Heart right ventricle (tissue), 16 donors: Measurements from ENCODE around the gene PCDHB13. TPM values are rescaled to one million over a fixed set of nuclear protein-coding genes. Genes with fewer than 3 reads are reported as not detected.
"Not testable (repeated sequence)": the region's sequence is repeated elsewhere in the genome, so short reads cannot be mapped to it uniquely, and the experiment has no call there.

ENCODE experiments used
- ATAC-seq, 8 donors: fragments of 200-7000 bp; cut with Tn5 transposase; one replicate each; pipeline ENCODE4 v1.9.1; 2020; ENCODE audit warnings: mild to moderate bottlenecking in 8 of 8, moderate library complexity in 8 of 8, moderate number of reproducible peaks in 1 of 8
- DNase-seq, 2 donors: peaks; one replicate each; pipeline ENCODE4 v3.0.0-alpha.2; 2020
- H3K27ac ChIP-seq, 10 donors: fragments of 200-600 bp; sonication (generic) in 2 of 10; one replicate each; pipeline versions ENCODE4 v1.5.0 to v1.8.0; 2020 to 2022; ENCODE audit warnings: mild to moderate bottlenecking in 3 of 10
- H3K27me3 ChIP-seq, 7 donors: fragments of 200-600 bp; one replicate each; pipeline ENCODE4 v1.8.0; 2021 to 2022; ENCODE audit warnings: mild to moderate bottlenecking in 2 of 7
- H3K36me3 ChIP-seq, 9 donors: fragments of 200-600 bp; sonication (generic) in 1 of 9; one replicate each; pipeline versions ENCODE4 v1.5.0 to v1.8.0; 2020 to 2022; ENCODE audit warnings: mild to moderate bottlenecking in 2 of 9
- H3K4me1 ChIP-seq, 9 donors: fragments of 200-600 bp; sonication (generic) in 1 of 9; one replicate each; pipeline versions ENCODE4 v1.5.0 to v1.8.0; 2020 to 2022; ENCODE audit warnings: mild to moderate bottlenecking in 4 of 9
- H3K4me3 ChIP-seq, 10 donors: fragments of 200-600 bp; sonication (generic) in 2 of 10; one replicate each; pipeline versions ENCODE4 v1.5.0 to v1.8.0; 2020 to 2022; ENCODE audit warnings: mild to moderate bottlenecking in 7 of 10, moderate library complexity in 2 of 10
- H3K9me3 ChIP-seq, 11 donors: fragments of 200-600 bp in 10 of 11; sonication (generic) in 2 of 11; one replicate each; pipeline versions ENCODE4 v1.5.0 to v1.8.0; 2013 to 2022; ENCODE audit warnings: mild to moderate bottlenecking in 2 of 11, control low read depth in 1 of 11, moderate library complexity in 1 of 11
- CTCF ChIP-seq, 9 donors: fragments of 200-600 bp; sonication (generic) in 2 of 9; IDR thresholded peaks; one replicate each; pipeline versions ENCODE4 v1.5.0 to v1.8.0; 2021 to 2022; ENCODE audit warnings: antibody characterized with exemption in 9 of 9, mild to moderate bottlenecking in 5 of 9, moderate library complexity in 1 of 9
- WGBS, 2 donors: extraction: QIAGEN DNeasy Blood & Tissue Kit; methylation state at CpG; one replicate each; pipeline ENCODE4 v1.1.7; 2013; ENCODE audit warnings: inconsistent platforms in 1 of 2; 5-methylcytosine and 5-hydroxymethylcytosine counted together
- intact Hi-C, 10 donors: fragments of 100-400 bp; cut with DNase I; formaldehyde crosslinking; loops; one replicate each; pipeline versions ENCODE4 v1.11.1 to v1.14.2; 2022
- polyA plus RNA-seq, 2 donors: library from polyadenylated mRNA; stranded (reverse); fragments of 200-250 nt; gene quantifications; one replicate each; pipeline ENCODE4 v1.2.3, GENCODE V29; 2013
- total RNA-seq, 10 donors: library from RNA; stranded (reverse); fragmentation: NEBNext Ultra II Directional in 3 of 10; extraction: Animal tissue kit (Norgen Biotek cat#: 25700) in 3 of 10; gene quantifications; one replicate each; pipeline versions ENCODE4 v1.2.1 to v1.2.4, GENCODE V29; 2021 to 2023
- donor health status: Arrhythmogenic right ventricular cardiomyopathy.
- donor health status: ischemic (EF 13 %, LVEDD 7.1; RV severe dilation, severe dysfunction).
- donor health status: healthy with polysubstance abuse.
- donor health status: DM: no; HTN: yes; CAD: no.
- donor health status: DM: no; HTN: no; CAD: no.
- donor health status: ischemic (EF 25% LVEDD 6.9; RV normal size, moderate dysfunction).
- donor health status: ischemic (EF 25% LVEDD 5.7; RV mildly dilated, moderate dysfunction).
- donor health status: healthy.
- donor health status: DM: yes; HTN: yes; CAD: no.
- donor health status: Ischemic cardiomyopathy.
- donor health status: ischemic (EF 35%, LVEDD 5.7; RV mildly dilated, moderate dysfunction).
- donor health status: nonischemic (EF 11% LVEDD 7.7; RV severe dilation, severe dysfunction).
- donor health status: DM: yes; HTN: yes; CAD: no.
- donor health status: PGD.
- donor health status: ischemic (EF 29% LVEDD 5.4; RV normal size, mild dysfunction).
- donor health status: nonischemic (EF 23%, LVEDD 6.1; RV moderate dilation, normal function).

The PCDHB13 gene
- total and polyA plus RNA-seq, 12 donors, result 1.0 to 5.4 (median 3.3) TPM

GRCh38 chr5:141245250-141245717, 31.6 kb downstream of the PCDHB13 start, which contains the start of gene PCDHB15:
TSS of gene PCDHB15 (plus strand) at chr5:141245395. CDS start at chr5:141245579, 184 bp downstream.
- peak in 1 of 2 donors; percentile 37 for DNase-seq
- TF ChIP-seq CTCF (IDR thresholded peaks at IDR 0.05), result peak; percentile 15 to 61 (median 47)
- peak within 1 kb of the TSS; percentile 12 to 59 (median 44) for H3K4me3 ChIP-seq
- intact Hi-C loops, result loop anchor here in 7 of 10 donors (1.0 to 10.0 kb wide), 6 partner anchors 80 to 320 kb away; partner anchors contain the start of gene TAF7 (in 1 of the 7)
- H3K36me3 ChIP-seq, result peaks cover 0 to 40% (median 0%) of the 10 kb centered on the region in 9 donors
- H3K9me3 ChIP-seq, result peaks cover 0 to 100% (median 80%) of the 10 kb centered on the region in 11 donors
- peaks cover 0 to 29% (median 13%) of the 10 kb centered on the region in 7 donors for H3K27me3 ChIP-seq
- 6 to 7% methylated on average over 16 of the region's 16 CpGs for WGBS, 2 donors
- peak within 1 kb of the TSS in 2 of 10 donors; percentile 17 to 60 for H3K27ac ChIP-seq
- ATAC-seq, result peak; percentile 20 to 62 (median 46)
- H3K4me1 ChIP-seq, result no peaks in the 10 kb centered on the region

GRCh38 chr5:141246971-141247370, 33.3 kb downstream of the PCDHB13 start:
- not testable (repeated sequence) for H3K27ac ChIP-seq, ATAC-seq, H3K4me1 ChIP-seq, DNase-seq, H3K4me3 ChIP-seq
- WGBS, 2 donors, result 40 to 42% methylated on average over 15 to 30 of the region's 42 CpGs
- peaks cover 0 to 52% (median 0%) of the 10 kb centered on the region in 9 donors for H3K36me3 ChIP-seq
- peaks cover 0 to 13% (median 3%) of the 10 kb centered on the region in 7 donors for H3K27me3 ChIP-seq
- intact Hi-C loops, result loop anchor here in 4 of 10 donors (5.0 to 10.0 kb wide), 3 partner anchors 78 to 318 kb away; partner anchors contain the start of gene TAF7 (in 1 of the 4)
- peaks cover 0 to 100% (median 82%) of the 10 kb centered on the region in 11 donors for H3K9me3 ChIP-seq

GRCh38 chr5:141247434-141247833, 33.7 kb downstream of the PCDHB13 start:
- not testable (repeated sequence) for H3K4me1 ChIP-seq, DNase-seq, H3K27ac ChIP-seq, H3K4me3 ChIP-seq, ATAC-seq, H3K27me3 ChIP-seq
- H3K9me3 ChIP-seq, result peaks cover 0 to 100% (median 83%) of the 10 kb centered on the region in 11 donors
- 43 to 44% methylated on average over 32 to 33 of the region's 34 CpGs for WGBS, 2 donors
- peaks cover 0 to 55% (median 0%) of the 10 kb centered on the region in 9 donors for H3K36me3 ChIP-seq
- intact Hi-C loops, result loop anchor here in 4 of 10 donors (5.0 to 10.0 kb wide), 3 partner anchors 77 to 317 kb away; partner anchors contain the start of gene TAF7 (in 1 of the 4)

GRCh38 chr5:141250576-141250975, 36.9 kb downstream of the PCDHB13 start:
- no peak overlapping the region for H3K4me3 ChIP-seq
- ATAC-seq (no peak), DNase-seq (no peak)
- H3K27ac ChIP-seq, result no peak overlapping the region
- no peak for TF ChIP-seq CTCF (IDR thresholded peaks at IDR 0.05)
- no peaks in the 10 kb centered on the region for H3K27me3 ChIP-seq
- H3K4me1 ChIP-seq, result no peaks in the 10 kb centered on the region
- peaks cover 0 to 55% (median 0%) of the 10 kb centered on the region in 9 donors for H3K36me3 ChIP-seq
- peaks cover 2 to 100% (median 93%) of the 10 kb centered on the region in 11 donors for H3K9me3 ChIP-seq
- intact Hi-C loops, result loop anchor here in 2 of 10 donors (5.0 to 10.0 kb wide), 2 partner anchors 62 to 64 kb away; no protein-coding TSS in a partner anchor

- DNase-seq (no peak), ATAC-seq (no peak)
- intact Hi-C loops, result loop anchor here in 1 of 10 donors (10.0 kb wide), 1 partner anchor 56 kb away; no protein-coding TSS in a partner anchor
- Histone ChIP-seq H3K27me3 (no peaks in the 10 kb centered on the region), H3K4me1 (no peaks in the 10 kb centered on the region), H3K9me3 (peaks cover 5 to 100% (median 100%) of the 10 kb centered on the region in 11 donors), H3K27ac (no peak overlapping the region), H3K4me3 (no peak overlapping the region), H3K36me3 (peaks cover 0 to 57% (median 3%) of the 10 kb centered on the region in 9 donors)
- TF ChIP-seq CTCF (IDR thresholded peaks at IDR 0.05), result no peak
These were observed 44.7 kb downstream of the PCDHB13 start for GRCh38 chr5:141258464-141258863.
